GM21723 (cell line): ENCODE results near the gene TRIM47.

Source experiments
- ATAC-seq: cut with Tn5 transposase; IDR thresholded peaks from one replicate; pipeline ENCODE4 v1.9.1; 2021; ENCODE audit warnings: mild to moderate bottlenecking, moderate library complexity; ENCODE audit not compliant: unreplicated experiment

Gene TRIM47

GRCh38 chr17:75909051-75909811, 30.9 kb upstream of the TRIM47 start:
- no peak for ATAC-seq

GRCh38 chr17:75908201-75908600, 29.8 kb upstream of the TRIM47 start:
- no peak for ATAC-seq

- ATAC-seq: no peak
Observed at GRCh38 chr17:75906143-75906884, 27.9 kb upstream of the TRIM47 start.

- peak; percentile 89 for ATAC-seq
Observed at GRCh38 chr17:75904749-75905521, 26.6 kb upstream of the TRIM47 start, which contains the start of gene MRPL38. MRPL38 (minus strand) TSS chr17:75904884; CDS start chr17:75904875, 9 bp downstream.

GRCh38 chr17:75902406-75902805, 24.0 kb upstream of the TRIM47 start:
- no peak for ATAC-seq

- ATAC-seq: no peak
Observed at GRCh38 chr17:75901727-75902126, 23.3 kb upstream of the TRIM47 start.

- no peak for ATAC-seq
Observed at GRCh38 chr17:75900691-75901533, 22.5 kb upstream of the TRIM47 start.

- no peak for ATAC-seq
Observed at GRCh38 chr17:75899767-75900468, 21.5 kb upstream of the TRIM47 start.

- ATAC-seq: no peak
Observed at GRCh38 chr17:75899353-75899752, 21.0 kb upstream of the TRIM47 start.

GRCh38 chr17:75898791-75899190, 20.4 kb upstream of the TRIM47 start:
- ATAC-seq: no peak

GRCh38 chr17:75898065-75898464, 19.7 kb upstream of the TRIM47 start:
- ATAC-seq: no peak

- no peak for ATAC-seq
Observed at GRCh38 chr17:75897160-75898019, 19.0 kb upstream of the TRIM47 start.

- ATAC-seq: peak; percentile 52
Observed at GRCh38 chr17:75896415-75897159, 18.2 kb upstream of the TRIM47 start, which contains the start of gene TRIM65. TRIM65 (minus strand) TSS chr17:75896951; CDS start chr17:75896937, 14 bp downstream.

GRCh38 chr17:75895370-75896155, 17.2 kb upstream of the TRIM47 start:
- no peak for ATAC-seq

- no peak for ATAC-seq
Observed at GRCh38 chr17:75894049-75894733, 15.8 kb upstream of the TRIM47 start.

- ATAC-seq: no peak
Observed at GRCh38 chr17:75893305-75894048, 15.1 kb upstream of the TRIM47 start.
